ENCODE data around the gene FH. TPM values are rescaled to one million over a fixed set of nuclear protein-coding genes. Genes with fewer than 3 reads are reported as not detected.
A peak's percentile ranks its signal among the peaks of the same experiment; 100 is the strongest.

FH gene
- total and polyA plus RNA-seq, 2 of the 13 experiments (the other 11 are each of a cell fraction or from before 2014, with no cell fraction given) = 39.2 to 152 TPM

GRCh38 chr1:241460098-241460873 lies 59.3 kb downstream of the FH start (continued):
- TF ChIP-seq BCL6 (CRISPR knock-in tag; IDR thresholded peaks at IDR 0.05) (no peak), ISL2 (CRISPR knock-in tag; IDR thresholded peaks at IDR 0.05) (no peak), ZUFSP (CRISPR knock-in tag; IDR thresholded peaks at IDR 0.05; ENCODE audit: borderline replicate concordance) (no peak), BRD4 (CRISPR knock-in tag; IDR thresholded peaks at IDR 0.05) (no peak), KLF9 (CRISPR knock-in tag; IDR thresholded peaks at IDR 0.05; ENCODE audit: low read depth) (no peak), CBX1 (IDR thresholded peaks at IDR 0.05; ENCODE audit: low read depth) (no peak), ZFP37 (CRISPR knock-in tag; IDR thresholded peaks at IDR 0.05; ENCODE audit: borderline replicate concordance) (no peak)

- TF ChIP-seq MAFK (conservative IDR thresholded peaks at IDR 0.05 in 1 of 2, IDR thresholded peaks at IDR 0.05 in 1 of 2; ENCODE audit: low read length in 2 of 2) (peak; percentile 18 to 42; a peak in 3 of 4 replicates), MAFF (IDR thresholded peaks at IDR 0.05; ENCODE audit: low read depth, low read length) (peak; percentile 28; the same call in 1 of the 2 replicates), RXRA (CRISPR knock-in tag; IDR thresholded peaks at IDR 0.05) (no peak)
- ChIA-PET CTCF (ENCODE audit: low intra/inter-chr PET ratio, low total read pairs) (no interaction called here), POLR2A (no interaction called here)
- 2% methylated on average over 2 of the region's 2 CpGs for WGBS (ENCODE audit: low lambda C conversion rate)
- no peak for ATAC-seq
- no peaks in the 10 kb centered on the region for H3K4me1 ChIP-seq (ENCODE audit: insufficient read depth, low read length)
- no peaks in the 10 kb centered on the region for H3K27me3 ChIP-seq (ENCODE audit: control insufficient read depth in 1 of 2, insufficient read depth in 2 of 2, low read length in 2 of 2)
- no peak for FAIRE-seq
- H3K36me3 ChIP-seq (replicated peaks in 1 of 2; ENCODE audit: control insufficient read depth in 1 of 2, insufficient read depth in 2 of 2, low read length in 2 of 2) = no peaks in the 10 kb centered on the region
- no peak overlapping the region for H2AFZ ChIP-seq (ENCODE audit: low read length)
- no TSS peak for BruUV-seq (replicated peaks)
- no peak overlapping the region for H3K9ac ChIP-seq (ENCODE audit: insufficient read depth, low read depth, low read length)
- in situ Hi-C loops (cut with HindIII; ENCODE audit: extremely low pct_ligation_motif_present, low pct_unique_long_range_greater_than_20kb) (no loop called here), intact Hi-C loops (cut with micrococcal nuclease; ENCODE audit: unreplicated experiment) (no loop called here)
- no peak overlapping the region for H3K27ac ChIP-seq (ENCODE audit: extremely low read length, insufficient read depth, low read length)
- no peak for DNase-seq (ENCODE audit: low spot score)
- H3K79me2 ChIP-seq (ENCODE audit: insufficient read depth, low read length) = no peaks in the 10 kb centered on the region
- H3K4me2 ChIP-seq (ENCODE audit: low read depth, low read length) = no peak overlapping the region
- no peaks in the 10 kb centered on the region for H4K20me1 ChIP-seq (ENCODE audit: insufficient read depth, low read length)
- H3K4me3 ChIP-seq (replicated peaks in 1 of 3; ENCODE audit: insufficient read depth in 1 of 3, low read depth in 2 of 3, low read length in 3 of 3) = no peak overlapping the region
- no peaks in the 10 kb centered on the region for H3K9me3 ChIP-seq (ENCODE audit: low read length)
Measured at GRCh38 chr1:241459186-241459802, 60.3 kb downstream of the FH start.
